ENCODE data around the gene SCN1A. TPM values are rescaled to one million over a fixed set of nuclear protein-coding genes. Genes with fewer than 3 reads are reported as not detected.

The SCN1A gene
- total and polyA plus RNA-seq, 12 donors, result 0.11 to 1.3 (median 0.41) TPM; not detected in 1

DNA sequence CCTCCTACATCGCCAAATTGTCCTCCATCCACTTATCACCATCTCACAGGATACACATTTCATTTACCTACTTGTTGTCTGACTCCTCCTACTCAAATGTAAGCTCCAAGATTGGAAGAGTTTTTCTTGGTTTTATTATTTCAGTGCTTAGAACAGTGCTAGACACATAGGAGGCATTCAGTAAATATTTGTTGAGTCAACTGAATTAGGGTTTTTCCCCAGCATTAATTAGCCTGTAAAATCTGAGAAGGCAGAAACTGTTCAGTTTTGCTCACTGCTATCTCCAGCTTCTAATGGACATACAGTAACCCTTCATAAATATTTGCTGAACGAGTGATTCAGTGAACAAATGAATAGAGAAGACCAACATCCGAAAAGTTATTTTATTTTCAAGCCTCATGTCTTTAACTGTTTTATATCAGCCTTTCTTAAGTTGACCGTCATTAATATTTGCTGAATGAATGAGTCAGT is 175.0 kb downstream of the SCN1A start:
- no peaks in the 10 kb centered on the region for H3K9me3 ChIP-seq
- TF ChIP-seq, protein P1, sequence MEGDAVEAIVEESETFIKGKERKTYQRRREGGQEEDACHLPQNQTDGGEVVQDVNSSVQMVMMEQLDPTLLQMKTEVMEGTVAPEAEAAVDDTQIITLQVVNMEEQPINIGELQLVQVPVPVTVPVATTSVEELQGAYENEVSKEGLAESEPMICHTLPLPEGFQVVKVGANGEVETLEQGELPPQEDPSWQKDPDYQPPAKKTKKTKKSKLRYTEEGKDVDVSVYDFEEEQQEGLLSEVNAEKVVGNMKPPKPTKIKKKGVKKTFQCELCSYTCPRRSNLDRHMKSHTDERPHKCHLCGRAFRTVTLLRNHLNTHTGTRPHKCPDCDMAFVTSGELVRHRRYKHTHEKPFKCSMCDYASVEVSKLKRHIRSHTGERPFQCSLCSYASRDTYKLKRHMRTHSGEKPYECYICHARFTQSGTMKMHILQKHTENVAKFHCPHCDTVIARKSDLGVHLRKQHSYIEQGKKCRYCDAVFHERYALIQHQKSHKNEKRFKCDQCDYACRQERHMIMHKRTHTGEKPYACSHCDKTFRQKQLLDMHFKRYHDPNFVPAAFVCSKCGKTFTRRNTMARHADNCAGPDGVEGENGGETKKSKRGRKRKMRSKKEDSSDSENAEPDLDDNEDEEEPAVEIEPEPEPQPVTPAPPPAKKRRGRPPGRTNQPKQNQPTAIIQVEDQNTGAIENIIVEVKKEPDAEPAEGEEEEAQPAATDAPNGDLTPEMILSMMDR (IDR thresholded peaks at IDR 0.05), result no peak
- intact Hi-C loops (cut with DNase I), result loop anchor here in 9 of 10 donors (5.0 to 10.0 kb wide), 3 partner anchors 172 to 230 kb away; partner anchors contain the start of gene SCN1A (in 8 of the 9)
- H3K4me3 ChIP-seq, result peak overlapping the region; percentile 59 to 84 (median 79)
- 11 to 14% methylated on average over 4 of the region's 4 CpGs for WGBS, 2 donors
- peaks cover 3 to 35% (median 20%) of the 10 kb centered on the region in 9 donors for H3K4me1 ChIP-seq
- ATAC-seq (no peak), DNase-seq (no peak)
- H3K36me3 ChIP-seq, result peaks cover 0 to 19% (median 10%) of the 10 kb centered on the region in 9 donors
- H3K27ac ChIP-seq, result peak overlapping the region in 9 of 10 donors; percentile 69 to 92 (median 85)
- H3K27me3 ChIP-seq, result no peaks in the 10 kb centered on the region

DNA sequence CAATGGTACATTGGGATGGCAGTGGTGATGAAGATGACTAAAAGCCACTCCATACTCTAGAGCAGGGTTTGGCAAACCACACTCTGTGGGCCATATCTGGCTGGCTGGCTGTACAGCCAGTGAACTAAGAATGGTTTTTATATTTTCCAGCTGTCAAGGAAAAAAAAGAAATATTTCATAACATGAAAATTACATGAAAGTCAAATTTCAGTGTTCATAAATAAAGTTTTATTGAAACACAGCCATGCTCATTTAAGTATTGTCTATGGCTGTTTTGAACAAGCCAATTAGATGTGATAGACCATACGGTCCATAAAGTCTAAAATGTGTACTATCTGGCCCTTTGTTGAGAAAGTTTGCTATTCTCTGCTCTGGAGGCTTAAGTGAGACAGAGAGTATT is 175.7 kb downstream of the SCN1A start:
- no peaks in the 10 kb centered on the region for H3K27me3 ChIP-seq
- no peaks in the 10 kb centered on the region for H3K9me3 ChIP-seq
- H3K27ac ChIP-seq, result no peak overlapping the region
- peaks cover 3 to 35% (median 20%) of the 10 kb centered on the region in 9 donors for H3K4me1 ChIP-seq
- peak overlapping the region in 1 of 10 donors; percentile 80 for H3K4me3 ChIP-seq
- DNase-seq (no peak), ATAC-seq (no peak)
- TF ChIP-seq, protein P1 (IDR thresholded peaks at IDR 0.05), result no peak
- 0 to 1% methylated on average over 1 of the region's 1 CpG for WGBS, 2 donors
- intact Hi-C loops (cut with DNase I), result loop anchor here in 9 of 10 donors (5.0 to 10.0 kb wide), 3 partner anchors 173 to 230 kb away; partner anchors contain the start of gene SCN1A (in 8 of the 9)
- H3K36me3 ChIP-seq, result peaks cover 0 to 26% (median 10%) of the 10 kb centered on the region in 9 donors

DNA sequence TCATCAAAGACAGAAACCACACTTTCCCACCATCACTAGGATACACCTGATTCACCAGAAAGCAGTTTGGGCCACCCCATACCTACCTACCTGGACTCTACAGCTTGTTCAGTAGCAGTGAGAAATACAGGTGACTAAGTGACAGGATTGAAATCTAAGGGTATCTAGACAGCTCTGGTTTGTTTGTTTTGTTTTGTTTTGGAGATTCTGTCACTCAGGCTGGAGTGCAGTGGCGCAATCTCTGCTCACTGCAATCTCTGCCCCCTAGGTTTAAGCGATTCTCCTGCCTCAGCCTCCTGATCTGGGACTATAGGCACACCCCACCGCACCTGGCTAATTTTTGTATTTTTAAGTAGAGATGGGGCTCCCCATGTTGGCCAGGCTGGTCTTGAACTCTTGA is 177.4 kb downstream of the SCN1A start:
- ATAC-seq, result no peak
- H3K27me3 ChIP-seq, result no peaks in the 10 kb centered on the region
- intact Hi-C loops (cut with DNase I), result loop anchor here in 9 of 10 donors (5.0 to 10.0 kb wide), 3 partner anchors 174 to 232 kb away; partner anchors contain the start of gene SCN1A (in 8 of the 9)
- no peaks in the 10 kb centered on the region for H3K9me3 ChIP-seq
- H3K27ac ChIP-seq, result no peak overlapping the region
- whole genome bisulfite sequencing, 2 donors, result 95 to 99% methylated on average over 3 of the region's 3 CpGs
- no peak overlapping the region for H3K4me3 ChIP-seq
- peaks cover 3 to 35% (median 20%) of the 10 kb centered on the region in 9 donors for H3K4me1 ChIP-seq
- H3K36me3 ChIP-seq, result peaks cover 0 to 40% (median 17%) of the 10 kb centered on the region in 9 donors
- DNase-seq, result no peak
- TF ChIP-seq, protein P1 (IDR thresholded peaks at IDR 0.05), result no peak

DNA sequence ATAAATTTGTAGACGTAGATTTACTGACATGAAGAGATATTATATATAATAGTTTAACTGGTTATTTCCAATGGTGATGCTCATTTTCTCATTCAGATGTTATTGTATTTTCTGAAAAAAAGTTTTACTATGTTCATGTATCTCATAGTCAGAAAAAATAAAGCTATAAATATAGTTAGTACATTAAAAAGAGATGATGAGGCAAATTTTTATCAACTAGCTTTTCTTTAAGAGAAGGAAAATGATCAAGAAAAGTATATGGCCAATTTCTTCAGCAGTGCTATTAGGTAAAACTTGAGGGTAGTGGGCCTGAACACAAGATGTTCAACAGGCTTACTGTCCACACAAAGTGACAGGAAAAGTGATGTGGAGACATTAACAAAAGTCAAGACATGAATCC is 186.0 kb downstream of the SCN1A start:
- intact Hi-C loops (cut with DNase I), result loop anchor here in 1 of 10 donors (10.0 kb wide), 1 partner anchor 47 kb away; no protein-coding TSS in a partner anchor
- DNase-seq (no peak), ATAC-seq (no peak)
- TF ChIP-seq, protein P1 (IDR thresholded peaks at IDR 0.05), result no peak
- H3K4me1 ChIP-seq, result no peaks in the 10 kb centered on the region
- H3K27ac ChIP-seq, result no peak overlapping the region
- no peaks in the 10 kb centered on the region for H3K9me3 ChIP-seq
- H3K4me3 ChIP-seq, result no peak overlapping the region
- peaks cover 0 to 96% (median 32%) of the 10 kb centered on the region in 9 donors for H3K36me3 ChIP-seq
- WGBS, 2 donors, result 98% methylated on average over 1 of the region's 1 CpG
- H3K27me3 ChIP-seq, result no peaks in the 10 kb centered on the region

All from heart right ventricle (tissue), 16 donors.